HepG2 (cell line): ENCODE results near the gene COL9A3. TPM values are rescaled to one million over a fixed set of nuclear protein-coding genes. Genes with fewer than 3 reads are reported as not detected.

Experiments used
- CBX1 ChIP-seq: IDR thresholded peaks from one replicate; pipeline ENCODE4 v1.6.1; 2016; ENCODE audit warnings: antibody characterized with exemption, low read depth
- FOXJ3 ChIP-seq: sonication (generic); formaldehyde crosslinking; IDR thresholded peaks from 2 replicates; pipeline ENCODE4 v1.4.0; 2020; ENCODE audit warnings: missing genetic modification reagents, mild to moderate bottlenecking, borderline replicate concordance
- SIN3B ChIP-seq: fragments of 150-350 bp; IDR thresholded peaks from 2 replicates; pipeline ENCODE4 v1.6.1; 2014; ENCODE audit warnings: low read length
- SKI ChIP-seq: fragments of 450-650 bp; IDR thresholded peaks from one replicate; pipeline ENCODE4 v1.6.1; 2018; ENCODE audit warnings: mild to moderate bottlenecking; ENCODE audit not compliant: partially characterized antibody
- SUZ12 ChIP-seq: fragments of 150-350 bp; IDR thresholded peaks from 2 replicates; pipeline ENCODE4 v1.6.1; 2014; ENCODE audit warnings: low read depth, low read length
- ZBTB10 ChIP-seq: sonication (generic); formaldehyde crosslinking; IDR thresholded peaks from 2 replicates; pipeline ENCODE4 v1.4.0; 2020; ENCODE audit warnings: missing genetic modification reagents, borderline replicate concordance
- ZNF180 ChIP-seq: sonication (generic); formaldehyde crosslinking; IDR thresholded peaks from 2 replicates; pipeline ENCODE4 v1.4.0; 2020; ENCODE audit warnings: low read depth, missing genetic modification reagents, borderline replicate concordance
- ZNF687 ChIP-seq: sonication (generic); formaldehyde crosslinking; IDR thresholded peaks from 2 replicates; pipeline ENCODE4 v1.5.1; 2020; ENCODE audit warnings: mild to moderate bottlenecking, missing genetic modification reagents, moderate library complexity
- polyA plus RNA-seq, 8 experiments: library from polyadenylated mRNA; depleted of rRNA in 3 of 8; stranded (reverse) in 7 of 8; unstranded in 1 of 8; fragments of >200 nt; fragmentation: Illumina TruSeq in 4 of 8; extraction: Trizol in 4 of 8; gene quantifications; 2 replicates each; pipeline versions ENCODE4 v1.2.1 to v1.2.3, GENCODE V29; 2011 to 2016; ENCODE audit warnings: low read depth in 4 of 8, missing spikeins in 1 of 8, mixed read lengths in 1 of 8; ENCODE audit not compliant: insufficient read depth in 1 of 8
- total RNA-seq, 5 experiments: library from RNA; depleted of rRNA; stranded (reverse); fragments of >200 nt; fragmentation: Illumina TruSeq; extraction: Trizol; gene quantifications; 2 replicates each; pipeline ENCODE4 v1.2.3, GENCODE V29; 2016; ENCODE audit warnings: low read depth in 1 of 5
- TF ChIP-seq, protein P1 (sequence below): sonication (generic); formaldehyde crosslinking; IDR thresholded peaks from 2 replicates; pipeline ENCODE4 v1.5.0; 2020; ENCODE audit warnings: missing genetic modification reagents, mild to moderate bottlenecking, borderline replicate concordance
- TF ChIP-seq, protein P2 (sequence below): sonication (generic); formaldehyde crosslinking; IDR thresholded peaks from 2 replicates; pipeline ENCODE4 v1.5.0; 2020; ENCODE audit warnings: missing genetic modification reagents
- TF ChIP-seq, protein P3 (sequence below): sonication (generic); formaldehyde crosslinking; IDR thresholded peaks from 2 replicates; pipeline ENCODE4 v1.8.1; 2023; ENCODE audit warnings: missing genetic modification reagents, mild to moderate bottlenecking, borderline replicate concordance
- TF ChIP-seq, protein P4 (sequence below): sonication (generic); formaldehyde crosslinking; IDR thresholded peaks from 2 replicates; pipeline ENCODE4 v1.8.0; 2022; ENCODE audit warnings: missing genetic modification reagents, mild to moderate bottlenecking, inconsistent platforms, borderline replicate concordance
- TF ChIP-seq, protein P5 (sequence below): sonication (generic); formaldehyde crosslinking; IDR thresholded peaks from 2 replicates; pipeline ENCODE4 v1.4.0; 2020; ENCODE audit warnings: missing genetic modification reagents, mild to moderate bottlenecking, borderline replicate concordance

Gene COL9A3
- total and polyA plus RNA-seq, 2 of the 13 experiments (the other 11 are each of a cell fraction or from before 2014, with no cell fraction given): 155 to 204 TPM

- TF ChIP-seq, protein P1, sequence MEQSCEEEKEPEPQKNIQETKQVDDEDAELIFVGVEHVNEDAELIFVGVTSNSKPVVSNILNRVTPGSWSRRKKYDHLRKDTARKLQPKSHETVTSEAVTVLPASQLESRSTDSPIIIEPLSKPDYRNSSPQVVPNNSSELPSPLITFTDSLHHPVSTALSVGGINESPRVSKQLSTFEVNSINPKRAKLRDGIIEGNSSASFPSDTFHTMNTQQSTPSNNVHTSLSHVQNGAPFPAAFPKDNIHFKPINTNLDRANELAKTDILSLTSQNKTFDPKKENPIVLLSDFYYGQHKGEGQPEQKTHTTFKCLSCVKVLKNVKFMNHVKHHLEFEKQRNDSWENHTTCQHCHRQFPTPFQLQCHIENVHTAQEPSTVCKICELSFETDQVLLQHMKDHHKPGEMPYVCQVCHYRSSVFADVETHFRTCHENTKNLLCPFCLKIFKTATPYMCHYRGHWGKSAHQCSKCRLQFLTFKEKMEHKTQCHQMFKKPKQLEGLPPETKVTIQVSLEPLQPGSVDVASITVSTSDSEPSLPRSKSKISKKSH (CRISPR knock-in tag): no peak
- no peak for TF ChIP-seq ZNF180 (CRISPR knock-in tag)
- TF ChIP-seq, protein P2, sequence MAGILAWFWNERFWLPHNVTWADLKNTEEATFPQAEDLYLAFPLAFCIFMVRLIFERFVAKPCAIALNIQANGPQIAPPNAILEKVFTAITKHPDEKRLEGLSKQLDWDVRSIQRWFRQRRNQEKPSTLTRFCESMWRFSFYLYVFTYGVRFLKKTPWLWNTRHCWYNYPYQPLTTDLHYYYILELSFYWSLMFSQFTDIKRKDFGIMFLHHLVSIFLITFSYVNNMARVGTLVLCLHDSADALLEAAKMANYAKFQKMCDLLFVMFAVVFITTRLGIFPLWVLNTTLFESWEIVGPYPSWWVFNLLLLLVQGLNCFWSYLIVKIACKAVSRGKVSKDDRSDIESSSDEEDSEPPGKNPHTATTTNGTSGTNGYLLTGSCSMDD: no peak
- TF ChIP-seq, protein P3, sequence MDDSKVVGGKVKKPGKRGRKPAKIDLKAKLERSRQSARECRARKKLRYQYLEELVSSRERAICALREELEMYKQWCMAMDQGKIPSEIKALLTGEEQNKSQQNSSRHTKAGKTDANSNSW (CRISPR knock-in tag): no peak
- TF ChIP-seq, protein P4, sequence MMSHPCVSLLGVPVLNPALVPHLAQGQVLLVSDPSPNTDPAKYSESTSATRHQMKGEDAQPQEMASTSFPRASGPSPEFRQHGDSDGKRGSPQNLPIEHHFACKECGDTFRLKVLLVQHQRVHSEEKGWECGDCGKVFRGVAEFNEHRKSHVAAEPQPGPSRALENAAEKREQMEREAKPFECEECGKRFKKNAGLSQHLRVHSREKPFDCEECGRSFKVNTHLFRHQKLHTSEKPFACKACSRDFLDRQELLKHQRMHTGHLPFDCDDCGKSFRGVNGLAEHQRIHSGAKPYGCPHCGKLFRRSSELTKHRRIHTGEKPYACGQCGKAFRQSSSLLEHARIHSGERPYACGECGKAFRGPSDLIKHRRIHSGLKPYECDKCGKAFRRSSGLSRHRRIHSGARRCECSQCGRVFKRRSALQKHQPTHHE (CRISPR knock-in tag): no peak
- TF ChIP-seq SIN3B: no peak
- TF ChIP-seq, protein P5, sequence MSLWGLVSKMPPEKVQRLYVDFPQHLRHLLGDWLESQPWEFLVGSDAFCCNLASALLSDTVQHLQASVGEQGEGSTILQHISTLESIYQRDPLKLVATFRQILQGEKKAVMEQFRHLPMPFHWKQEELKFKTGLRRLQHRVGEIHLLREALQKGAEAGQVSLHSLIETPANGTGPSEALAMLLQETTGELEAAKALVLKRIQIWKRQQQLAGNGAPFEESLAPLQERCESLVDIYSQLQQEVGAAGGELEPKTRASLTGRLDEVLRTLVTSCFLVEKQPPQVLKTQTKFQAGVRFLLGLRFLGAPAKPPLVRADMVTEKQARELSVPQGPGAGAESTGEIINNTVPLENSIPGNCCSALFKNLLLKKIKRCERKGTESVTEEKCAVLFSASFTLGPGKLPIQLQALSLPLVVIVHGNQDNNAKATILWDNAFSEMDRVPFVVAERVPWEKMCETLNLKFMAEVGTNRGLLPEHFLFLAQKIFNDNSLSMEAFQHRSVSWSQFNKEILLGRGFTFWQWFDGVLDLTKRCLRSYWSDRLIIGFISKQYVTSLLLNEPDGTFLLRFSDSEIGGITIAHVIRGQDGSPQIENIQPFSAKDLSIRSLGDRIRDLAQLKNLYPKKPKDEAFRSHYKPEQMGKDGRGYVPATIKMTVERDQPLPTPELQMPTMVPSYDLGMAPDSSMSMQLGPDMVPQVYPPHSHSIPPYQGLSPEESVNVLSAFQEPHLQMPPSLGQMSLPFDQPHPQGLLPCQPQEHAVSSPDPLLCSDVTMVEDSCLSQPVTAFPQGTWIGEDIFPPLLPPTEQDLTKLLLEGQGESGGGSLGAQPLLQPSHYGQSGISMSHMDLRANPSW (CRISPR knock-in tag): no peak
- TF ChIP-seq SUZ12: no peak
- TF ChIP-seq CBX1: no peak
- no peak for TF ChIP-seq SKI
- no peak for TF ChIP-seq FOXJ3
- TF ChIP-seq ZBTB10 (CRISPR knock-in tag): no peak
- TF ChIP-seq ZNF687: peak; percentile 37
These were observed 21.5 kb downstream of the COL9A3 start (continued) for GRCh38 chr20:62838128-62838891.
